ENCODE measurements around the gene LMBR1L. TPM values are rescaled to one million over a fixed set of nuclear protein-coding genes. Genes with fewer than 3 reads are reported as not detected.
A peak's percentile ranks its signal among the peaks of the same experiment; 100 is the strongest.

Gene LMBR1L
- polyA plus RNA-seq, 3 donors, result 22.0 to 104 (median 25.9) TPM

- peaks cover 9 to 16% of the 10 kb centered on the region in 2 donors for H3K4me1 ChIP-seq (ENCODE audit: control insufficient read depth in 1 of 2, insufficient read depth in 2 of 2, low read length in 2 of 2)
- H3K4me3 ChIP-seq (replicated peaks in 1 of 3; ENCODE audit: low read depth in 2 of 3, low read length in 3 of 3), result no peak overlapping the region
- Mint-ChIP-seq H3K27ac (peak overlapping the region in 2 of 7 donors; percentile 27 to 49), H3K9me3 (peaks cover 0 to 6% (median 3%) of the 10 kb centered on the region in 7 donors), H3K27me3 (ENCODE audit: low read depth in 3 of 3) (peaks cover 25 to 29% (median 26%) of the 10 kb centered on the region in 3 donors), H3K36me3 (peaks cover 80 to 85% of the 10 kb centered on the region in 2 donors), H3K4me1 (peaks cover 12% of the 10 kb centered on the region), H3K4me3 (no peak overlapping the region)
- H2AFZ ChIP-seq (ENCODE audit: insufficient read depth, low read depth, low read length, poor library complexity, severe bottlenecking), result no peak overlapping the region
- H3K9me3 ChIP-seq (replicated peaks in 1 of 2; ENCODE audit: control insufficient read depth in 1 of 2, insufficient read depth in 1 of 2, low read length in 2 of 2), result no peaks in the 10 kb centered on the region
- H3K27me3 ChIP-seq (ENCODE audit: control insufficient read depth in 2 of 2, insufficient read depth in 2 of 2, low read length in 2 of 2), result peaks cover 22 to 23% of the 10 kb centered on the region in 2 donors
- TF ChIP-seq CTCF (IDR thresholded peaks at IDR 0.05), result no peak
- H3K36me3 ChIP-seq (replicated peaks in 1 of 2; ENCODE audit: control insufficient read depth in 1 of 2, insufficient read depth in 2 of 2, low read length in 2 of 2), result peaks cover 61 to 84% of the 10 kb centered on the region in 2 donors
- H4K20me1 ChIP-seq (ENCODE audit: insufficient read depth, low read length), result peaks cover 41% of the 10 kb centered on the region
- H3K79me2 ChIP-seq (ENCODE audit: insufficient read depth, low read length), result no peaks in the 10 kb centered on the region
- H3K27ac ChIP-seq (ENCODE audit: low read depth in 1 of 2, low read length in 2 of 2), result no peak overlapping the region
- intact Hi-C loops (cut with micrococcal nuclease), result loop anchor here in 1 of 2 donors (5.0 kb wide), 1 partner anchor 36 kb away; the partner anchor contains the start of gene KMT2D
- H3K9ac ChIP-seq (ENCODE audit: insufficient read depth, low read length, poor library complexity, severe bottlenecking), result no peak overlapping the region
- DNase-seq, result no peak
- no peak overlapping the region for H3K4me2 ChIP-seq (replicated peaks; ENCODE audit: extremely low read depth, low read length, poor library complexity, severe bottlenecking)
- WGBS (ENCODE audit: insufficient coverage), result 100% methylated on average over 1 of the region's 2 CpGs
Observed at GRCh38 chr12:49098703-49099102, 11.9 kb downstream of the LMBR1L start.

- no peak overlapping the region for H3K4me3 Mint-ChIP-seq
- DNase-seq, result peak in 2 of 3 donors; percentile 48 to 51
- TF ChIP-seq CTCF (IDR thresholded peaks at IDR 0.05), result peak; percentile 95
- 95% methylated on average over 3 of the region's 4 CpGs for WGBS (ENCODE audit: insufficient coverage)
- peaks cover 35% of the 10 kb centered on the region for H4K20me1 ChIP-seq (ENCODE audit: insufficient read depth, low read length)
- no peak overlapping the region for H3K27ac ChIP-seq (ENCODE audit: low read depth in 1 of 2, low read length in 2 of 2)
- peaks cover 6 to 14% of the 10 kb centered on the region in 2 donors for H3K4me1 ChIP-seq (ENCODE audit: control insufficient read depth in 1 of 2, insufficient read depth in 2 of 2, low read length in 2 of 2)
- H3K4me2 ChIP-seq (replicated peaks; ENCODE audit: extremely low read depth, low read length, poor library complexity, severe bottlenecking), result no peak overlapping the region
- H3K27ac Mint-ChIP-seq, result no peak overlapping the region
- peaks cover 0 to 8% (median 3%) of the 10 kb centered on the region in 7 donors for H3K9me3 Mint-ChIP-seq
- H2AFZ ChIP-seq (ENCODE audit: insufficient read depth, low read depth, low read length, poor library complexity, severe bottlenecking), result no peak overlapping the region
- H3K27me3 ChIP-seq (ENCODE audit: control insufficient read depth in 2 of 2, insufficient read depth in 2 of 2, low read length in 2 of 2), result peaks cover 29% of the 10 kb centered on the region in 2 donors
- peaks cover 0 to 5% of the 10 kb centered on the region in 2 donors for H3K9me3 ChIP-seq (replicated peaks in 1 of 2; ENCODE audit: control insufficient read depth in 1 of 2, insufficient read depth in 1 of 2, low read length in 2 of 2)
- no peaks in the 10 kb centered on the region for H3K79me2 ChIP-seq (ENCODE audit: insufficient read depth, low read length)
- H3K9ac ChIP-seq (ENCODE audit: insufficient read depth, low read length, poor library complexity, severe bottlenecking), result no peak overlapping the region
- peaks cover 14% of the 10 kb centered on the region for H3K4me1 Mint-ChIP-seq
- peaks cover 32 to 36% (median 33%) of the 10 kb centered on the region in 3 donors for H3K27me3 Mint-ChIP-seq (ENCODE audit: low read depth in 3 of 3)
- intact Hi-C loops (cut with micrococcal nuclease), result loop anchor here in 1 of 2 donors (5.0 kb wide), 1 partner anchor 36 kb away; the partner anchor contains the start of gene KMT2D
- no peak overlapping the region for H3K4me3 ChIP-seq (replicated peaks in 1 of 3; ENCODE audit: low read depth in 2 of 3, low read length in 3 of 3)
- H3K36me3 Mint-ChIP-seq, result peaks cover 73 to 79% of the 10 kb centered on the region in 2 donors
- peaks cover 58 to 77% of the 10 kb centered on the region in 2 donors for H3K36me3 ChIP-seq (replicated peaks in 1 of 2; ENCODE audit: control insufficient read depth in 1 of 2, insufficient read depth in 2 of 2, low read length in 2 of 2)
Observed at GRCh38 chr12:49098035-49098451, 12.6 kb downstream of the LMBR1L start.
